Measurements from ENCODE around the gene PMF1.
"Not testable (repeated sequence)": the region's sequence is repeated elsewhere in the genome, so short reads cannot be mapped to it uniquely, and the experiment has no call there.

The PMF1 gene

GRCh38 chr1:156196445-156196844 lies 16.4 kb upstream of the PMF1 start:
- DNase-seq (ENCODE audit: low read depth in 2 of 2, low spot score in 1 of 2), result no peak

GRCh38 chr1:156198831-156199349 lies 13.9 kb upstream of the PMF1 start:
- DNase-seq (ENCODE audit: low read depth in 2 of 2, low spot score in 1 of 2), result no peak

- no peak for DNase-seq (ENCODE audit: low read depth in 2 of 2, low spot score in 1 of 2)
Measured at GRCh38 chr1:156200044-156200443, 12.8 kb upstream of the PMF1 start.

- DNase-seq (ENCODE audit: low read depth in 2 of 2, low spot score in 1 of 2), result no peak
Measured at GRCh38 chr1:156203331-156203730, 9.5 kb upstream of the PMF1 start.

- no peak for DNase-seq (ENCODE audit: low read depth in 2 of 2, low spot score in 1 of 2)
Measured at GRCh38 chr1:156204686-156205085, 8.1 kb upstream of the PMF1 start.

- DNase-seq (ENCODE audit: low read depth in 2 of 2, low spot score in 1 of 2), result no peak
Measured at GRCh38 chr1:156211243-156211642, 1.6 kb upstream of the PMF1 start.

- DNase-seq (ENCODE audit: low read depth in 2 of 2, low spot score in 1 of 2), result no peak
Measured at GRCh38 chr1:156212130-156212529, 677 bp upstream of the PMF1 start.

- no peak for DNase-seq (ENCODE audit: low read depth in 2 of 2, low spot score in 1 of 2)
Measured at GRCh38 chr1:156213644-156213966, 798 bp downstream of the PMF1 start.

- no peak for DNase-seq (ENCODE audit: low read depth in 2 of 2, low spot score in 1 of 2)
Measured at GRCh38 chr1:156214024-156214748, 1.4 kb downstream of the PMF1 start.

GRCh38 chr1:156216361-156217086 lies 3.7 kb downstream of the PMF1 start:
- DNase-seq (ENCODE audit: low read depth in 2 of 2, low spot score in 1 of 2), result not testable (repeated sequence)

GRCh38 chr1:156217871-156218270 lies 5.1 kb downstream of the PMF1 start:
- DNase-seq (ENCODE audit: low read depth in 2 of 2, low spot score in 1 of 2), result no peak

- no peak for DNase-seq (ENCODE audit: low read depth in 2 of 2, low spot score in 1 of 2)
Measured at GRCh38 chr1:156220226-156220625, 7.4 kb downstream of the PMF1 start.

GRCh38 chr1:156221986-156222692 lies 9.3 kb downstream of the PMF1 start:
- no peak for DNase-seq (ENCODE audit: low read depth in 2 of 2, low spot score in 1 of 2)

- no peak for DNase-seq (ENCODE audit: low read depth in 2 of 2, low spot score in 1 of 2)
Measured at GRCh38 chr1:156225677-156226014, 12.8 kb downstream of the PMF1 start.

GRCh38 chr1:156226116-156226538 lies 13.3 kb downstream of the PMF1 start:
- no peak for DNase-seq (ENCODE audit: low read depth in 2 of 2, low spot score in 1 of 2)

GRCh38 chr1:156226782-156227181 lies 14.0 kb downstream of the PMF1 start:
- DNase-seq (ENCODE audit: low read depth in 2 of 2, low spot score in 1 of 2), result no peak

GRCh38 chr1:156228501-156228900 lies 15.7 kb downstream of the PMF1 start:
- DNase-seq (ENCODE audit: low read depth in 2 of 2, low spot score in 1 of 2), result no peak

GRCh38 chr1:156229809-156230472 lies 17.1 kb downstream of the PMF1 start:
- DNase-seq (ENCODE audit: low read depth in 2 of 2, low spot score in 1 of 2), result no peak

GRCh38 chr1:156230473-156230837 lies 17.6 kb downstream of the PMF1 start:
- no peak for DNase-seq (ENCODE audit: low read depth in 2 of 2, low spot score in 1 of 2)

- no peak for DNase-seq (ENCODE audit: low read depth in 2 of 2, low spot score in 1 of 2)
Measured at GRCh38 chr1:156232201-156232894, 19.5 kb downstream of the PMF1 start.
